HG02763 (cell line): ENCODE measurements around the gene CALD1.

Experiments used
- ATAC-seq: cut with Tn5 transposase; IDR thresholded peaks from one replicate; pipeline ENCODE4 v1.9.1; 2021; ENCODE audit warnings: mild to moderate bottlenecking, moderate library complexity; ENCODE audit not compliant: unreplicated experiment

CALD1 gene

GRCh38 chr7:134784251-134785049 is 5.0 kb downstream of the CALD1 start:
- no peak for ATAC-seq

- ATAC-seq, result no peak
Measured at GRCh38 chr7:134785842-134786241, 6.4 kb downstream of the CALD1 start.

- no peak for ATAC-seq
Measured at GRCh38 chr7:134787064-134787463, 7.6 kb downstream of the CALD1 start.

GRCh38 chr7:134787720-134788119 is 8.3 kb downstream of the CALD1 start:
- no peak for ATAC-seq

- no peak for ATAC-seq
Measured at GRCh38 chr7:134788191-134788590, 8.8 kb downstream of the CALD1 start.

GRCh38 chr7:134789967-134790685 is 10.7 kb downstream of the CALD1 start:
- ATAC-seq, result no peak

- no peak for ATAC-seq
Measured at GRCh38 chr7:134792968-134793367, 13.5 kb downstream of the CALD1 start.

DNA sequence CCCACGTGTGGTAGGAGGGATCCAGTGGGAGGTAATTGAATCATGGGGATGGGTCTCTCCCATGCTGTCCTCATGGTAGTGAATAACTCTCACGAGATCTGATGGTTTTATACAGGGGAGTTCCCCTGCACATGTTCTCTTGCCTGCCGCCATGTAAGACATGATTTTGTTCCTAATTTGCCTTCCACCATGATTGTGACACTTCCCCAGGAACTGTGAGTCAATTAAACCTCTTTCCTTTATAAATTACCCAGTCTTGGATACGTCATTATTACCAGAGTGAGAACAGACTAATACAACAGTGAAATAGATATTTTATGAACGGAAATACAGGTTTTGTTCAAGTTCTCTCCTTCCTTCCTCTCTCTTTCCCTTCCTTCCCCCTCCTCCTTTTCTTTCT is 15.8 kb downstream of the CALD1 start:
- ATAC-seq, result no peak

DNA sequence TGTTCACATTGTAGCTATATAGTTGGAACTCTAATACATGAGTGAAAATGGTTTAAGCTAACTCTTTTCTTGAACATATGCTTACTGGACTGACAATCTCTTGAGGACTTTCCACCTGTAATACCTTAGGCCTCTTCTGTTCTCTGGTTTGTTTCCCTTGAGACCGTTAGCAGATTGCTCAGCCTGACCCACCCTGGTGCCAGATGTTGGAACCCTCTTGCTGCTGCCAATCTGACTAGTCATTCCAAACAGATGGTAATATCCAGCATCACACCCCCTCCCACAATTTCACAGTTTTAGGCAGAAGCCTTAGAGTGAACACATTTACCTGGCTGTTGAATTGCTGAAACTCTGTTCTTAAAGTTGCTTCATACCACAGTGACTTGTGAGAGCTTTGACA is 18.7 kb downstream of the CALD1 start:
- no peak for ATAC-seq

- ATAC-seq, result no peak
Measured at GRCh38 chr7:134799377-134799776, 19.9 kb downstream of the CALD1 start.

- ATAC-seq, result no peak
Measured at GRCh38 chr7:134802762-134803161, 23.3 kb downstream of the CALD1 start.

GRCh38 chr7:134804351-134804750 is 24.9 kb downstream of the CALD1 start:
- ATAC-seq, result no peak

DNA sequence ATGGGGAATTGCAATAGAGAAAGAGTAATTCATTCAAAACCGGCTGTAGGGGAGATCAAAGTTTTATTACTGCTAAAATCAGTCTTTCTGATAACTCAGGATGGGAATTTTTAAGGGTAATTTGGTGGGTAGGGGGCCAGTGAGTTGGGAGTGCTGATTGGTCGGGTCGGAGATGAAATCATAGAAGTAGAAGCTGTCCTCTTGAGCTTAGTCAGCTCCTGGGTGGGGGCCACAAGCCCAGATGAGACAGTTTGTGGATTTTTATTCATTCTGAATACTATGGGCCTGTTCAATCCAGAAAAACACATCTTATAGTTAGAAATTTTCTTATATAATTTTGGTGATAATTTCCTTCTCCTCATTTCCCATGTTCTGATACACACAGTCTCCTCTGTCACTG is 25.4 kb downstream of the CALD1 start:
- ATAC-seq, result no peak

DNA sequence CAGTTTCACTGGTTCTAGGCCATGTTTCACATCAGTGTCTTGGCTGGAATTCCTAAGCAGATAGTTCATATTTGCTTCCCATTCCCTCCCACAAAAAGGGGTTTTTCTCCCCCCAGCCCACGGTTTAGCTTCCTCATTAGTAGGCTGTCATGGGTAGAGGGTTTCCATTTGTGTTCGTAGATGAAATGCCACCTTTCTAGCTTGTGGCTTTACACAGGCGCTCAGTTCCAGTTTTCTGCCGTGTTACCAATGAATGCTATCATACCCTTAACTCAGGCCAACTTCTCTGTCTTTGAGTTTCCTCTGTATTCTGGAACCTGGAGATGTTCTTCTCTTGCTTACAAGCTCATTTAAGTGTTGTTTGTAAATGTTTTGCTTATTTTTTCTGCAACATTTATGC is 26.8 kb downstream of the CALD1 start:
- ATAC-seq, result no peak

GRCh38 chr7:134809616-134810015 is 30.2 kb downstream of the CALD1 start:
- no peak for ATAC-seq

GRCh38 chr7:134811765-134812164 is 32.3 kb downstream of the CALD1 start:
- ATAC-seq, result no peak

DNA sequence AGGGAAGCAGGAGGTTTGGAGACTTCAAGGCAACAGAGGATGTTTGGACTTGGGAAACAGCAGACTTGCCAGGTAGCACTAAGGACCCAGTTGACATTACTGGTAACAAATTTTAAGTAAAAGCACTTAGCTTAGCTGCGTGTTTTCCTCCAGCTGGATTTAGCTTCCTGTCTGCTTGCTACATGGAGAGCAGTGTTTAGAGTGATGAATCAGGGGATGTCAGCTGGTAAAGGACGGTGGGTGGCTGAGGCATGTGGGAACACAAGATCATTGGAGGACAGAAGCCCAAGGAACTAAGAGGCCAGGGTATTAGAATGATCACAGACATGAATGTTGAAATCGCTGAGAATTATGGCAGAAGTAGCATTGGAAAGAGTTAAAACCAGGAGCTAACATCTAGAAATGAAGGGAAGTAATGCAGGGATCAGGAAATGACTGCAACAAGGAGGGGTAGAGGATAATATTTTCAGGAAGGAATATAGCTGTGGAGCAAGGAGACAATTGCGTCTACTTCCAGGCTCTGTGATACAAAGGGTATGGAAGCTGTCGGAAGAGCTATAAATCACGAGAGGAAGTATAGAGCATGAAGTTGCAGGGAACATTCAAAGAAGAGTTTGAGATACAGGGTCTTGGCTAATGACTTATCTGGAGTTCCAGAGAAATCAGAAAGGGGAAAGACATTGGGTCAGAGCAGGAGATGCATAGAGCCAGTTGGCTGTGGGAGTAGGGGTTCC is 34.4 kb downstream of the CALD1 start:
- ATAC-seq, result no peak

DNA sequence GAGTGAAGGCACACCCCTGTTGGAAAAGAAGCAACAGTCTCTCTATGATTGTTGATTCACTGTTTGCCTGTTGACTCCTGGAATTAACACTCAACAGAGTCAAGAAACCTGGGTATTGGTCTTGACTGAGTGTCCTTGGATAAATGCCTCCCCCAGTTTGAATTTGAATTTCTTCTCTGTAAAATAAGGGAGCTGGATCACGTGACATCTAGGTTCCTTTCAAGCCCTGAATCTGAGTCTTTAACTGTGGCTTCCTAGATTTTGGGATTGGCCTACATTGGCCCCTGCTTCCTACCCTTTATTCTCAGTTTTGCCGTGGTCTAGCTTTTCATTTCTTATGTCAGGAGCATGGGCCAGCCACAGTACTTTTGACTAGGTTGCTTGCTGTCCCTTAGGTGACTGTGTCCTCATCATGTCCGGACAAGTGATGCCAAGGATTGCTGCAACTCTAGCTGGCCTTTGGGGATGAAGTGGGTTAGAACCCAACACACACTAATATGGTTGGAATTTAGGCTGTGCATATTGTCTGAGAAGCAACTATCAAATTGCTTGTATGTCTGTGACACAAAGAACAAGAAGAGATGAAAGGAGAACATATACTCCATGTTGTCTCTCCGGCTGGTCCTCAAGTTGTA is 35.4 kb downstream of the CALD1 start:
- no peak for ATAC-seq

DNA sequence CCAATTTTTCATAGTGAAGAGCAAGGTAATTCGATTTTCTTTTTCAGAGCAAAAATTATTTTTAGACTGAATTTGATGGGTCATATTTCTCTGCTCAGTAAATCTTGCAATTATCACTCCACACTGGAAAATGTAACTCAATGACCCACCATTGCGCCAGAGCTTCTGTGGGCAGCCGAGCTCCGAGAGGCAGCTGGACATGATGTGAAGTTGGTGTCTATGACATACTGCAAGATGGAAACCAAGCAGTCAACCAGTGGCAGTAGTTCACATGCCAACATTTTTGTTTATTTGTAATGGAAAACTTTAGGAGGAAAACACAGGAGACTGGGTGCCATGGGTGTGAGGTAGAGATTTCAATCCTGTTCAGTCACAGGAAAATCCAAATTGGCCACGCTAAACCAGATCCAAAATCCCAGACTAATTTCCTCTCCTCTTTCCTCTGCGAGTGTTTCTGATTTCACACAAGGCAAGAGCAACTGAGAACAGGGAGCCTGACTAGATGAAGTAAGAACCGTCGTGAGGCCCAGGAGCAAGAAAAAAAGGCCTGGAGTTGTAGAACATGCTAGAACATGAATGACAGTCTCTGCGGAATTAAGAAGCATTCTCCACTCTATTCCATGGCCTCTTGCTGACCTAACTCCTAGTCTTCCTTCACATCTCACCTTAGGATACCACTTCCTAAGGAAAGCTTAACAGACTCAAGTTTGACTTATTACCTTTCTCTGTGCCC is 39.3 kb downstream of the CALD1 start:
- ATAC-seq, result no peak

DNA sequence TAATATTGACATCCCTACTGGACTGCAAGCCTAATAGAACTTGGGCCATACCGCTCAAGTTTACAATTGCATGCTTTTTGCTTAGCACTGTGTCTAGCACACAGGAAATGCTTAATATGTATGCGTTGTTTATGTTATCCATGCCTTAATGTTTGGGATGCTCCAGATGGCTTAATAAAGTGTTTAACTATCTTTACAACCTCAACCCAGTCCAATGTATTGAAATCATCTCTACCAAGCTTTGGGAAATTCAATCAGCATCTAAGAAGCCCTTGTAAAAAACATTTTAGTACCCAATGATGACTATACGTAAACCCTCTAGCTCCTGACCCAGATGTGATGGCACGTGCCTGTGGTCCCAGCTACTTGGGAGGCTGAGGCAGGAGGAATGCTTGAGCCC is 40.0 kb downstream of the CALD1 start:
- ATAC-seq, result no peak

- ATAC-seq, result no peak
Measured at GRCh38 chr7:134820295-134820694, 40.9 kb downstream of the CALD1 start.
